HG02973 (cell line): ENCODE measurements around the gene ELF4.
A peak's percentile ranks its signal among the peaks of the same experiment; 100 is the strongest.

Experiments used
- ATAC-seq: cut with Tn5 transposase; IDR thresholded peaks from one replicate; pipeline ENCODE4 v1.9.1; 2021; ENCODE audit warnings: moderate library complexity; ENCODE audit not compliant: unreplicated experiment

The ELF4 gene

DNA sequence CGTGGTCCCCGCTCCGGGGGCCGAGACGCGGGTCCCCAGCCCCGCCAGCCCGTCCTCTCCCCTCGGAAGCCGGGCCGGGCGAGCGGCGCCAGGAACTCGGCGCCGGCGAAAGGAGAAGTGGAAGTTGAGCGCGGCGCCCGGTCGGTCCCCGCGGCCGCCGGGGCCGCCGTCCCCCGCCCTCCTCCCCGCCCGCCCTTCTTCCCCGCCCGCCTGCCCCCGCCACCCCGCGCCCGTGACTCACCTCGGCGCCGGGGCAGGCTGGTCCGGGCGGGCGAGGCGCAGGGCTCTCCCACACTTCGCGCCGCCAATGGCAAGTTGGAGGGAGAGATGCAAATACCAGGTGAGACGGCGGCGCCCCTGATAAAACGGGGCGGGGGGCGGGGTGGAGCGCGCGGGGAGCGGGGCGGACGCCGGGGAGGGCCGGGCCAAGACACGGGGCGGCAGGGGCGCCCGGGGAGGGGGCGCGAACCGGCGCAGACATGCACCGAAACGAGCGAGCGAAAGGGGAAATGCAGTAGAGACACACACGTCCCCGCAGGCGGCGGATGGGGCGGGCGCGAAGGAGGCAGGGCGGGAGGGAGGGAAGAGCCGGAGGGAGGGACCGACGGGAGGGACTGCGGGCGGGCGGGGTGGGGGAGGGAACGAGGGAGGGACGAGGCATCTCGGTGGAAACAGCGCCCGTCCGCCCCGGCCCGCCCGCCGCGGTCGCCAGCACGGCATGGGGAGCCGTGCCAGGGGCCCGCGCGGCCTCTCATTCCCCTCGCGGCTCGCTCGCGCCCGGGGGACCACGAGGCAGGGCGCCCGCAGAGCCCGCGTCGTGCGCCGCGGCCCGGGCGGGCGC lies at the start of gene ELF4:
TSS of gene ELF4 (minus strand) at position 119 of the 841 bp plus-strand sequence. CDS start 29,167 bp downstream, outside the sequence.
- no peak for ATAC-seq

DNA sequence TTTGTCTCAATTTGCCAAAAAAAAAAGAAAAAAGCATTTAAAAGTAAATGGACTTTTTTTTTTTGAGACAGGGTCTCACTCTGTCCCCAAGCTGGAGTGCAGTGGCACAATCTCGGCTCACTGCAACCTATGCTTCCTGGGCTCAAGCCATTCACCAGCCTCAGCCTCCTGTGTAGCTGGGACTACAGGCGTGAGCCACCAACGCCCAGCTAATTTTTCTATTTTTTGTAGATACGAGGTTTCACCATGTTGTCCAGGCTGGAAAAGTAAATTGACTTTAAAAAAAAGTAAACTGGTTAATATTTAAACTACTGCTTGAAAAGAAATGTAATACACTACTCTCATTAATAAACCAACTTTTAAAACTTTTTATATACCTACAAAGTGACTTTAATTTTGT lies 49.5 kb upstream of the ELF4 start:
- no peak for ATAC-seq

DNA sequence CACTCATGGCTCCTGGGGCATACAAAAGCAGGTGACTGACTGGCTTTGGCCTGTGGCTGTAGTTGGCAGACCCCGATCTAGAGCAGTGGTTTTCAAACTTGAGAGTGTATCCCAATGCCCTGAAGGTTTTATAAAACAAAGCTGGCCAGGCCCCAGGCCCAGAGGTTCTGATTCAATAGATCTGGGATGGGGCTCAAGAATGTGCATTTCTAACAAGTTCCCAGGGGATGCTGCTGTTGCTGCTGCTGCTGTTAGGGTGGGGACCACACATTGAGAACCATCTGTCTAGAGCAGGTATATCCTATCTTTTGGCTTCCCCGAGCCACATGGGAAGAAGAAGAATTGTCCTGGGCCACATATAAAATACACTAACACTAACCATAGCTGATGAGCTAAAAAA lies 48.0 kb upstream of the ELF4 start:
- no peak for ATAC-seq

DNA sequence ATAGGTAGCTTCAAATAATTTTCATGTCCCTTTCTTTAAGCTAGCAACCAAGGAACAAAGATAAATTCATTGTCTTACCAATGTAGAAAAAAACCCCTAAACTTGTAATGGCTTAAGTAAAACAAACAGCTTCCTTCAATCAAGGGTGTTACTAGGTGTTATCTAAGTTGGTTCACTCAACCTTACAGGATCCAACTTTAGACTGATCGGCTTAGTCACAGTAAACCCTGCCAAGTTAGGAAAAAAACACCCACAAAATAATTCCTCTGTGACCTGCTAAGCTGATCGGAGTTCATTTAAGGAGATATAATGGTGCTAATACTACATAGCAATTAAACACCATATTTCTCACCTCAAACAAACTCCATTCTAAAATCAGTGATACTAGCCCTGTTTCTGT lies 45.3 kb upstream of the ELF4 start:
- no peak for ATAC-seq

DNA sequence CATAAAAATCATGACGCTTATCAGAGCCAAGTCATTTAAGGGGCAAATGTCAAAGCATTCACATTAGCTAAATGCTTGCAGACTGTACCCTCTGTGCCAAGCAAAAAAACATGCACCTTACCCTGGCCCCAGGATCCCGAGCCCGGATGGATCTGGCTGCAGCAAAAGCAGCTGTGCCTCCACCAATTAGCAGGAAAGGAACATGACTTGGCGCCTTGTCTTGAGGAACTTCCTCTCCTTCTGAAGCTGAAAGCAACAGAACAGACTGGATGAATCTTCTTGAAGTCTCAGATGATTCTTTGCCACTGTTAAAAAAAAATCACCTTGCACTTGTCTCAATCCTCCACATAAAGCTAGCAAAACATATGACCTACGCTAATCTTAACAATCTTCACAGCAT lies 37.3 kb upstream of the ELF4 start:
- ATAC-seq: no peak

DNA sequence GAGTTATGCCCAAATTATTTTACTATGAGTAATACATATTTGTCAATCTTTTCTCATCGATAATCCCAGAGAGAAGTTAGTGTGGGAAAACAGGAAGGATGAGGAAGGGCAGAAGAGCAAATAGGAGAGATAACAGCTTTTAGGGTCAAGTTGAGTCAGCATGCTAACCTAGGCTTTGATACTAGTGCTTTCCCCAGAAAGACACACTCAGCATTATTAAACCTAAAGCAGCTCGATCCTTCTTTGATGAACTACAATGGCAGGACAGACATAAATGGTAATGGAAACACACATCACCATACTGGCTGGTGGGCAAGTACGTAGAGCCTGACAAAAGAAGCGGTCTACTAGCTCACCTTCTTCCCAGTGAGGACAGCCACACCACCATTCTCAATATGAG lies 34.8 kb upstream of the ELF4 start:
- no peak for ATAC-seq

DNA sequence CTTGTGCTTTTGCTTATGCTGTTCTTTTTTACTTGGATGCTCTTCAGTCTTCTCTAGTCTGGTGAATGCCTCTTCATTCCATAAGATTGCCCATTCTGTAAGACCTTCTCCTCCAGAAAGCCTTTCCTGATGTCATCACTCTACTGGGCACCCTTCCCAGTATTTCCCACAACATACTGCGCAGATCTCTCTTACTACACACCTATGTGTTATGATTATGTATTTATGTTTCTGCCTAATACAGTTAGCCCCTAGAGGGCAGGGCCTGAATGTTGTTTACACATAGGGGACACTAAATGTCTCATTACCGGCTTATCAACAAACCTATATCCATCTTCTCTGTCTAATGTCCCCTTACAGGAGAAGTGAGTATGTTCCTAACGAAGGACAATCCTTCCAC lies 34.2 kb upstream of the ELF4 start:
- no peak for ATAC-seq

DNA sequence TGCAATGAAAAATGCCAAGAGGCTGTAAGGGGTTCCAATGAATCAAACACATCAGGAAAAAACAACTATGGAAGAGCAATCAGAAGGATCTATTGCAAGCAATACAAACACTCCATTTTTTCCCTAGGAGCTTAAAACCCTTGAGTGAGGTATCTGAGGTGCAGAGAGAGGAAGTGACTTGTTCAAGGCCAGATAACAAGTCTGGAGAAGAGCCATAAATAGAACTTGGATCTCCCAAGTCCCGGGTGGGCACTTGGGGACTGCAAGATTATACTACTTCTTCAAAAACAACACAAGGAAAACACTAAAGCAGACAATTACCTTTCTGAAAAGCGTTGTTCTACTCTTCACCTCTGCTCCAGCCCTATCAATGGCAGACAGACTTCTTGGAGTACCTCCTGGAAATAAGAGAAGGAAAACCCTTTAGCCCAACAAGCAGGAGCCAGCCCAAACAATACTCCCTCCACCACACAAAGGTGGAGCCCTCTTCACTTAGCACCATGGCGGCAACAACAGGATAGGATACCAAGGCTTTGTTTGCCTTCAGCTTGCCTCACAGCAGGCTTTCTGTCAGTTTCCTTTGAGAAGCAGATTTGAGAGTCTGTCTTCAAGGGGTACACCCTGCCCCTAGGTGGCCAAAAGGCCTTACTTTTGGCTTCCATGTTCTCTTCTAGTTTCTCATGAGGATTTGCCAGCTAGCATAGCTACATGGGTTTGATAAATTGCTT lies 29.3 kb upstream of the ELF4 start:
- ATAC-seq: no peak

DNA sequence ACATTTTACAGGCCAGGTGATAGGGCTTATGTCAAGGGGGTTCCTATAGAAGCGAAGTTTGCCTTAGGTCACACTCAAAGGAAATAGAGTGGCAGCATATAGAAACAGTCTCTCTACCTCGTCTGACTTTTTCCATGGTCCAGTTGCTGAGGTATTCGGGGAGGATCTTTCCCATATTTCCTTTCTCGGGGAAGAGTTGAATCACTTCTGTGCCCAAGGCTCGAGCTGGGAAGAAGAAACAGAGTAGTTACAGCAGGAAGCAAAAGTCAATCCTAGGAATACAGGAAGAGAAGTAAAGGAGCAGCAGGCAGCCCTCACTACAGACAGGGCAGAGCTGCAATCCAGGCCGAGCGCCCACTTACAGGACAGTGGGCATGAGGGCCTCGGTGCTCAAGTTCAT lies 26.7 kb upstream of the ELF4 start:
- no peak for ATAC-seq

DNA sequence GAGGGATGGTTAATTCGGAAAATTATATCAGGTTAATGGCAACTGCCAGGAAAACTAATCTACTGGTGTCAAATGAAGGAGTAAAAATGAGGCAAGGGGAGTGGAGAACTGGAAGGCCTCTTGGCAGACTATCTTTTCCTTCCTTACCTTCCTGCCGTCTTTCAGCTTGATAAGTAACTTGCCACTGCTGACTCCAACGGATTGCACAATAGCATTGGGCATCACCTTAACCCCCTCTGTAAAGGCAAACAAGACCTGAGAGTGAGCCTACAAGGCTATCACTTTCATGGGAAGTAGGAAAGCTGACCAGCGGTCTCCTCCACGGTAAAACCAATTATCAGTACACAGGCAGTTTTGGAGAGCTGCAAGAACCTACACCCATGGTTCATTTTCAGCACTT lies 26.2 kb upstream of the ELF4 start:
- no peak for ATAC-seq

DNA sequence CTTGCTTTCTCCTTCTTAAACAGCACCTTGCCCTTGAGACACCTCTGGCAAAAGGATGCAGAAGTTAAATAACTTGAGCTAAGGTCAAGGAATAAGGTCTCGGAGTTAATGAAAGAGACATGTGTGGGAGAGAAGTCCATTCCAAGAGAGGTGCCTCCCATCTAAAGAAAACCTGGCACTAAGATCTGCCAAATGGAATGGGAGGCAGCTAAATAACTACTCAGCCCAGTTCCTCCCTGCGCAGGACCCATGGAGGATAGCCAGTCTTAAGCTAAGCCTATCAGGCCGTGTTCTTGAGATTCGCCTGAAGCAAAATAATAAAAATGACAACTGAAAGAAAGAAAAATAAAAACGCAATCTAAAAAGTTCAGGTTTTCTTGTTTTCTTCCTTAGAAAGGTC lies 20.7 kb upstream of the ELF4 start:
- no peak for ATAC-seq

DNA sequence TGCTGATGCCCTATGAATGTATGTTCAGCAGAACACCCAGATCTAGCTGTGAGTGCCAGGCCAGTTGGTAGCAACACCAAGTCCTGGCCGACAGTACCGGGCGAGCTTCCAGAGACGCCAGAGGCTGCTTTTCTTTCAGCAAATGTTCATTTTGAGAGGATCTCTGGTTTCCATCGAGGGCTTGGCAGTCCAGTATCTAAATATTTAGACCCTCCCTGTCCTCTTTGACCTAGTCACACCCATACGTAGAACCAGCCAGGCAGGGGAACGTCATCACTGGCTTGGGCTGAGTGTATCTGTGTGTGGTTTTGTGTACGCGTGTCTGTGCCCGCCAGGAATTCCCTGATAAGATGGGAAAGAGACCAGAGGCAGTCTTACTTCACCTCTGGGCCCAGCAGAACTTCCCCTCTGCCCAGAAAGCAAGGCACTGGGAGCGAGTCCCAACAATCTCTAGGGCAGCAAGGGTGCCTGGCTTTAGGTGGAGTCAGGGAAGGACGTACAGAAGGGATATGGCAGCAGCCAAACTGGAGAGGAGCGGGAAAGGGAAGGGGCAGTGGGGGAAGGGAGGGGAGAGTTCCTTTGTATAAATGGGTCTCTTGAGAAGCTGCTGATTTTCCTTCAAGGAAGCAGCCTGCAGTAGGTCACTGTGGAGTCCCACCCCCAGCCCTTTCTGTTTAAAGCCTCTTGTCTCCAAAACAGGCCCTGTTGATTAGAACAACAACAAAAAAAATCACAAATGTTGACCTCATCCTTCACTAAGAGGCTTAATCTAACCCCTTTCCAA lies 15.0 kb upstream of the ELF4 start:
- ATAC-seq: no peak

DNA sequence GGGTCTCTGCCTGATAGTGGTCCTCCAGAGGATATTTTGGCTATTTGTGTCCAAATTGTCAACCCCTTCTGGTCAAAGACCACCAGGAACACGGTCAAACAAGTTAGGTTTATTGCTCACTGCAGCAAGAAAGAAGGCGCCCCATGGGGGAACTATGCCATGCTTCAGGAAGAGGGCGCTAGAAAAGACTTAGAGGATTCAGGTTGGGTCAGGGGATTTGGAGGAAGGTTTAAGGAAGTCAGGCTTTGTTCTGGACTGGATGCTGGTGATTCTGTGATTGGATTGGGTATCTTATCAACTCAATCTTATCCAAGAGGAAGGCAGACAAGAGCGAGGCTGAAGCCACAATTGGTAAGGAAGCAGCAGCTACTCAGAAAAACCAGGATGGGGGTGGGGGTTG lies 14.3 kb upstream of the ELF4 start:
- ATAC-seq: no peak

DNA sequence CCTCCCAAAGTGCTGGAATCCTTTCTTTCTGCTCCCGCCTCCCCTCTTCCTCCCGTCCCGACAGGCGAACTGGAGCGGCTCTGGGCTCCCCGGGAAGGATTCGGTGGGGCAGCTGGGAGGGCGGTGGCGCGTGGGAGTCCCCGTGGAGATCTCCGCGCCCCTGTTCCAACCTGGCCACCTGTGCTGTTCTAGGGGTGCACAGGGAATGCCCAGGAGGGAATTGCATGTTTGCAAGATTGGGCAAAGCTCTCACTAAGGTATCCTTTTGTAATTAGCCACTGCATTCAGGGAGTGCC lies 11.2 kb upstream of the ELF4 start:
- no peak for ATAC-seq

DNA sequence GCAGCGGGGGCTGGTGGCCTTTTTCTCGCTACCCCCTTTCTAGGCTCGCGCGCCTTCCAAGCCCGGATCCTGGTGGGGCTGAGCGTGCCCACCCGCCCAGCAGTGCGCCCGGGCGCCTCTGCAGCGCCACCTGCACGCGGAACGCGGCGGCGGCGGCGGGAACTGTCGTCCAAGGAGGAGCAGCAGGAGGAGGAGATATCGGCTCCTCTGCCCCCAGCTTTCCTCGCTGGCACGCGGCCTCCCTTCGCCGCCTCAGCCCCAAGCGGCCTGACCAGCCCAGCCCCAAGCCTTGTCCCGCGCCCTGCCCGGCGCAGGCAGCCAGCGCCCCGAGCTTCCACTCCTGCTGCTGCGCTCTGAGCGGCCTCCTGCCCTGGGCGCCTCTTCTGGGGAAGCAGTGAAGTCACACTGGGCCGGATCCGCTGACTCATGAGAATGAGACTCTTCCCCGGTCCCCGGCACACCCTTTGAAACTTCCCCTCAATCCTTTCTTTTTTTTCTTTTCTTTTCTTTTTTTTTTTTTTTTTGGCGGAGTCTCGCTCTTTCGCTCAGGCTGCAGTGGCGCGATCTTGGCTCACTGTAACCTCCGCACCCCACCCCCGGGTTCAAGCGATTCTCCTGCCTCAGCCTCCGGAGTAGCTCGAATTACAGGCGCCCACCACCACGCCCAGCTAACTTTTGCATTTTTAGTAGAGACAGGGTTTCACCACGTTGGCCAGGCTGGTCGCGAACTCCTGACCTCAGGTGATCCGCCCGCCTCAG lies 10.6 kb upstream of the ELF4 start:
- ATAC-seq: peak; percentile 71

DNA sequence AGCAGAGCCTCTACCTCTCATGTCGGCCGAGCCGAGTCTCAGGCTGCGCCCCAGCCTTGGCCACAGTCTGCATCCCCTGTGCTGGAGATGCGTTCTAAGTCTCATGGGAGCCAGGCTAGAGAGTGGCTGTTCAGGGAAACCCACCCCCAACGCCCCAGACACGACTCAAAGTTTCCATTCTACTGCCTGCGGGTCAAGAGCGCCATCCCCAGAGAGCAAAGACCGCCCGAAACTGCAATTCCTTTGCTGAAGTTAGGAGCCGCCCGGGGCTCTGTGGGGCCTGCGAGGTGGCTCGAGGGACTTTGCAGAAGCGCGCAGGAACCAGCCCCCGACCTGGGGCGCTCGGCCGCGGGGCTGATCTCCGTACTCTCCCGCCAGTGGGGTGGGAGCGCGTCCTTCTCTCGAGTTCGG lies 10.0 kb upstream of the ELF4 start:
- peak; percentile 42 for ATAC-seq

DNA sequence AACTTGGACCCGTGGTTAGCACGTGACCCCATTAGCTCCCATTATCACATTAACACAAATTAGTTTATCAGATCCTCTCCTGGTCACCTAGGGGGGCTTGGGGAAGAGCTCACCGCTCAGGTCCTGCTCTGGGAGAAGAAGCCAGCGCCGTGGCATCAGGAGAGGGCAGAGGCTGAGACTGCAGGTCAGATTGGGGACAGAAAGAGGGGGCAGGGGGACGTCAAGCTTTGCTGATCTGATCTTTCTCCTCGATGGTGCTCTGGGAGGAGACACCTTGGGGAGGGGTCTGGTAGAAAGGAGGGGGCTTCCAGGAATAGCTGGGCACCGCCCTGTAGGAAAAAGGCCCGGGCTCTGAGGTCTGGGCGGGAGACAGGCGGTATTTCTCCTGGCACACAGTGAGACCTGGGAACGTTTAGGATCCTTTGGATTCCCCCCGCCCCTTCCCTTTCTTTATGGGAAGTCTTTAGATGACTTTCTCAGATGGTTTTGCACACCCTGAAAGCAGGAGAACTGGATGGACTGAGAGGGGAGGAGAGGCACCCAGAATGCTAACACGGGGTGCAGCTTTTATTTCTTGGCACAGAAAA lies 9.1 kb upstream of the ELF4 start:
- no peak for ATAC-seq

DNA sequence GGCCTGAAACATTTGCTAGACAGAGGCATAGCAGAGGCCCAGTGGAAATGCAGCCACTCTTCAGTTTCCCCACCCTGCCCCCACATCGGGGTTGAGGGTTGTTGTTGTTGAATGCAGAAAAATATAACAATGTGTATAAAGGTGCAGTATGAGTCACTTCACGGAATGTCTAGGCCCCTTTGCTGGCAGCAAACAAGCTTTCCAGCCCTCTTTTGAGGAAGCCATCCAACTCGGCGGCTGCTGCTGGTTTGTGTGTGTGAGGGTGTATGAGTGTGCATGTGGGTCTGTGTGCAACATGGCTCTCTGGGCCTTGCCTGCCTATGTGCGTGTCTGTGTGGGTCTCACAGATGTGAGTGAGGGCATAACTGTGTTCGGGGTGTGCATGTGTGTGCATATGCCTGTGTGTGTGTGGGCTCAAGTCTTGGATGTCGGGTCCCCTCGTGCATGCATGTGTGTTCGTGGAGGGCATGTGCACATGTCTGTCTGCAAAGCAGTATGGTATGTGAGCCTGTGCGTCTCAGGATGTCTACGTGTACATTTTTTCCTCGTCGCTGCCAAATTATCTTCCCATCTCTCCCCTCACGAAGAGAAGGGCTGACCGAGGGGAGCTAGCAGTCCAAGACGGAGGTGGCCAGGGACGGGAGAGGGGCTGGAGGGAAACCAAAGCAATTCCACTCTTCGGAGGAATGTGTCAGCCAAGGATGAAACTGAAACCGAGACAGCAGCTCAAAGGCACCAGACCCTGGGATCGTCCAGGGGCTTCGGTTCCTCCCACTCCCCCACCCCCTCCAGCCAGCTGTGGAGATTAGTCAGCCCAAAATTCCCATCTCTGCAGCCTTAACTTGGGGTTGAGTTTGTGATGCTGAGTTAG lies 8.4 kb upstream of the ELF4 start:
- no peak for ATAC-seq

DNA sequence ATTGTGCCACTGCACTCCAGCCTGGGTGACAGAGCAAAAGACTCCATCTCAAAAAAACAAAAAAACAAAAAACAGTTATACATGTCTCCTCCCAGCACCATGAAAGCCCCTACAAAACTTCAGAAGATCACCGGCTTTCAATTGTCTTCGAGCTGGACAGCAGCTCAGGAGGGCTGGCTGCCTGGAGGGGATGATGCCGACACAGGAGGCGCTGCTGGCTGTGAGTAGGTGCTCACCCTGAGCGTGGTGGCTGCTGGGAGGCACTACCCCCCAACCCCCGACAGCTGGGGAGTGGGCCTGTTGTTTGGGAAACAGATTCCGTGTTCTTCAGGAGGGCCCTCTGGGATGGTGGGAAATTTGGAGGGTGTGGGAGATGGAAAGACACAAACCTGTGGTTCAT lies 6.9 kb upstream of the ELF4 start:
- ATAC-seq: no peak
